AG04449 (cell line): Measurements from ENCODE around the gene HK2.

ENCODE experiments used
- CTCF ChIA-PET: fragments of 350-600 bp; formaldehyde crosslinking; extraction: SDS; loops from one replicate; lab custom pipeline; 2021; ENCODE audit warnings: antibody characterized with exemption; lab: Yijun Ruan, JAX
- POLR2A ChIA-PET: fragments of 400-600, 350-600 bp; formaldehyde crosslinking; extraction: SDS; loops from one replicate; lab custom pipeline; 2020; ENCODE audit warnings: antibody characterized with exemption, inconsistent platforms; lab: Yijun Ruan, JAX
- DNase-seq: peaks from one replicate; pipeline ENCODE4 v3.0.0-alpha.2; 2010; ENCODE audit warnings: low read depth, low spot score
- H3K4me3 ChIP-seq: 2 replicates; pipeline ENCODE4 v1.5.1; 2011; ENCODE audit warnings: low read depth, mild to moderate bottlenecking, control low read depth, low read length
- TF ChIP-seq, protein P1 (sequence below): IDR thresholded peaks from one replicate; pipeline ENCODE4 v1.5.1; 2011; ENCODE audit warnings: mild to moderate bottlenecking, moderate library complexity, low read length, control low read depth, inconsistent platforms; ENCODE audit not compliant: insufficient read depth; ENCODE audit errors: missing control alignments

The HK2 gene

DNA sequence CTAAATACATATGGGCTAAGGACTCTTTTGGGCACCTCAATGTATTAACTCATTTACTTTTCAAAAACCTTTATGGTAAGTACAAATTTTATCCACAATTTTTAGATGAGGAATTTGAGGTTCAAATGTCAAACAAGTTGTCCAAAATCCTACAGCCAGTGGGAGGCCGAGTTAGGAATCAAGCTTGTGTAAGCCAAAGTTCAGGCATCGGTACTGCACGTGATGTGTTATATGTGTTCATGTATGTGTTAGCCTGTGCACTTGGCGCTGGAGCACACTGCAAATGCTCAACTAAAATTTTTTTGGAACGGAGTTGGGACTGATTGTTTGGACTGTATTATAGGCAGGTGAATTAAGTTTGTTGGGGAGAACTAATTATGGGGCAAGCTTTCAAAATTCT, 22.7 kb downstream of the HK2 start:
- H3K4me3 ChIP-seq: no peak overlapping the region
- ChIA-PET POLR2A (no interaction called here), CTCF (interaction anchor here (0.8 to 3.8 kb wide), 3 partner anchors 19 to 141 kb away, joined by 3 to 18 read pairs (median 4); no protein-coding TSS in a partner anchor)
- TF ChIP-seq, protein P1, sequence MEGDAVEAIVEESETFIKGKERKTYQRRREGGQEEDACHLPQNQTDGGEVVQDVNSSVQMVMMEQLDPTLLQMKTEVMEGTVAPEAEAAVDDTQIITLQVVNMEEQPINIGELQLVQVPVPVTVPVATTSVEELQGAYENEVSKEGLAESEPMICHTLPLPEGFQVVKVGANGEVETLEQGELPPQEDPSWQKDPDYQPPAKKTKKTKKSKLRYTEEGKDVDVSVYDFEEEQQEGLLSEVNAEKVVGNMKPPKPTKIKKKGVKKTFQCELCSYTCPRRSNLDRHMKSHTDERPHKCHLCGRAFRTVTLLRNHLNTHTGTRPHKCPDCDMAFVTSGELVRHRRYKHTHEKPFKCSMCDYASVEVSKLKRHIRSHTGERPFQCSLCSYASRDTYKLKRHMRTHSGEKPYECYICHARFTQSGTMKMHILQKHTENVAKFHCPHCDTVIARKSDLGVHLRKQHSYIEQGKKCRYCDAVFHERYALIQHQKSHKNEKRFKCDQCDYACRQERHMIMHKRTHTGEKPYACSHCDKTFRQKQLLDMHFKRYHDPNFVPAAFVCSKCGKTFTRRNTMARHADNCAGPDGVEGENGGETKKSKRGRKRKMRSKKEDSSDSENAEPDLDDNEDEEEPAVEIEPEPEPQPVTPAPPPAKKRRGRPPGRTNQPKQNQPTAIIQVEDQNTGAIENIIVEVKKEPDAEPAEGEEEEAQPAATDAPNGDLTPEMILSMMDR: no peak
- DNase-seq: no peak

DNA sequence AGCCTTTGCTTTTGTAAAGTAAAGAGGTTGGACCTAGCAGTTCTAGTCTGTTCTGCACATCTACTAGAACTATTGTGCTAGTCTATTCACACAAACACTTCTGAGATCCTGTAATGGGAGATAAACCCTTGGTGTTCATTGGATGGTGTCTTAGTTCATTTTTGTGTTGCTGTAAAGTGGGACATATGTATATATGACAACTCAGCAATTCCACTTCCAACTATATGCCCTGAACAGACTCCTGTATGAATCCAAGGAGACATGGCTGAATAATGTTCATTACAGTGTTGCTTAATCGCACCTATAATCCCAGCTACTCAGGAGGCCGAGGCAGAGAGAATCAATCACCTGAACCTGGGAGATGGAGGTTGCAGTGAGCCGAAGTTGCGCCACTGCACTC, 23.3 kb downstream of the HK2 start:
- CTCF ChIA-PET: interaction anchor here (0.8 to 3.8 kb wide), 2 partner anchors 18 to 20 kb away, joined by 3 to 18 read pairs; no protein-coding TSS in a partner anchor
- no peak for DNase-seq
- TF ChIP-seq, protein P1: no peak
- H3K4me3 ChIP-seq: no peak overlapping the region
- POLR2A ChIA-PET: no interaction called here

DNA sequence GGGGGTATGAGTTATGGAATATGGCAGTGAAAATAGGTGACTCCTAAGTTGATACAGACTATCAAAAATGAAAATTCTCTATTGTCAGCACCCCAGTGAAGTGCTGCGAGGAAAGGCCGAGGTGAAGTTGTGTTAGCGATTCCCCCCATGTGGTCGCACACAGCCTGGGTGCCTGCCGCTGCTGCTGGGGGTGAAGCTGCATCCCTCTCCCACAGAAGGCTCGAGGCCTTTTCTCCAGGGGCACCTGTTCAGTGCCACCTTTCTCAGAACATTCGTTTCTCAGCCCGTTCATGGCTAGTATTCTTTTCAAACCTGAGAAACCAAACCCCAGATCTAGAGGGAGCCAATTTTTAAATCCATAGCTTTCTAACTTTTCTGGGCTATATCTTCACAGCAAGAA, 23.8 kb downstream of the HK2 start:
- ChIA-PET CTCF (interaction anchor here (3.8 kb wide), 1 partner anchor 18 kb away, joined by 18 read pairs; no protein-coding TSS in a partner anchor), POLR2A (no interaction called here)
- DNase-seq: no peak
- H3K4me3 ChIP-seq: no peak overlapping the region
- TF ChIP-seq, protein P1: no peak

DNA sequence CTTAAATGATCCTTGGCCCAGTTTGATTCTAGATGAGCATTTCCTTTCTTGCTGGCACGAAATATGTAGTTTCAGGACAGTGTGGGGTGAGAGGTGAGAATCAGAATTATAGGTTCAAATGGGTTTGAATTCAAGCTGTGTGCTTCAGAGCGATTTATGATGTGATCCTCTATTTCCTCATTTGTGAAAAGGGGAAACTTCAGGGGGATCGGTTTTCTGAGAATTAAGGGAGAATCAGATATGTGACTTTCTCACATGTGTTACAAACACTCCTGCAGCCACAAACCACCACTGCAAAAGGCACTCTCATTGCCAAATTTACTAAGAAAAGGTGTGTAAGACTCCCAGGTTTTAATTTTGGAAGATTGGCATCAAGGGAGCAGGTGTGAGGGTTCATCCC, 24.4 kb downstream of the HK2 start:
- CTCF ChIA-PET: interaction anchor here (3.8 kb wide), 1 partner anchor 17 kb away, joined by 18 read pairs; no protein-coding TSS in a partner anchor
- TF ChIP-seq, protein P1: no peak
- DNase-seq: no peak
- no peak overlapping the region for H3K4me3 ChIP-seq
- POLR2A ChIA-PET: no interaction called here

DNA sequence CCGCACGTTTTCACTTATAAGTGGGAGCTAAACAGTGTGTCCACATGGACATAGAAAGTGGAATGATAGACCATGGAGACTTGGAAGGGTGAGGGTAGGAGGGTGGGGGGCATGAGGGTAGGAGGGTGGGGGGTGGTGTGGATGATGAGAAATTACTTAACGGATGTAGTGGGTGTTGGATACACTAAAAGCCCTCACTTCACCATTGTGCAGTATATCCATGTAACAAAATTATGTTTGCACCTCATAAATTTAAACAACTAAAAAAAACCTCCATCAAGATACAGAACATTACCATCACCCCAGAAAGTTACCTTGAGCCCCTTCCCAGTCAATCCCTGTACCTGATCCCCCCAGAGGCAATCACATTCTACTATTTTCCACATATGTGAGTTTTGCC, 26.2 kb downstream of the HK2 start:
- POLR2A ChIA-PET: no interaction called here
- TF ChIP-seq, protein P1: no peak
- CTCF ChIA-PET: interaction anchor here (1.2 kb wide), 1 partner anchor 10 kb away, joined by 3 read pairs; no protein-coding TSS in a partner anchor
- DNase-seq: no peak
- no peak overlapping the region for H3K4me3 ChIP-seq

DNA sequence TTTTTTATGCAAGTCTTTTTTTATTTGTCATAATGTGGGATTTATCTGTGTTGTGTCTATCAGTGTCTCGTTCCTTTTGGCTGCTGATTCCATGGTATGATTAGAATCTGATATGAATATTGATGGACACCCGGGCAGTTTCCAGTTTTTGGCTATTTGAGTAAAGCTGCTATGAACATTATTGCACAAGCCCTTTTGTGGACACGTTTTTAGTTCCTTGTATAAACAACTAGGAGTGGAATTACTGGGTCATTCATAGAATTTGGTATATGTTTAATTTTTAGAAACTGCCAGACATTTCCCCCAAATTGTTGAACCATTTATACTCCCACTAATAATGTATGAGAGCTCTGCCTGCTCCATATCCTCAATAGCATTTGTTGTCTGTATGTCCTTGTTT, 26.6 kb downstream of the HK2 start:
- no peak overlapping the region for H3K4me3 ChIP-seq
- ChIA-PET POLR2A (no interaction called here), CTCF (interaction anchor here (1.2 kb wide), 1 partner anchor 10 kb away, joined by 3 read pairs; no protein-coding TSS in a partner anchor)
- DNase-seq: no peak
- TF ChIP-seq, protein P1: no peak
